ENCODE measurements around the gene DHX35.

GRCh38 chr20:38995536-38996044, 33.4 kb downstream of the DHX35 start:
- TF ChIP-seq CTCF (conservative IDR thresholded peaks at IDR 0.05; ENCODE audit: low read depth in 2 of 2) (no peak), ETS1 (IDR thresholded peaks at IDR 0.05) (no peak), REST (IDR thresholded peaks at IDR 0.05; ENCODE audit: unreplicated experiment) (no peak), EZH2phosphoT487 (IDR thresholded peaks at IDR 0.05; ENCODE audit: unreplicated experiment) (no peak), CREB1 (CRISPR knock-in tag; IDR thresholded peaks at IDR 0.05; ENCODE audit: low read depth) (no peak)
